A549 (cell line): ENCODE data around the gene SART1.

Experiments used
- CTCF ChIP-seq: fragments of >200 bp; sonication (Bioruptor Twin); formaldehyde crosslinking; IDR thresholded peaks from 3 replicates; pipeline ENCODE4 v1.5.1; 2016
- FOSL2 ChIP-seq, 2 experiments: fragments of 450-650 bp in 1 of 2; fragments of >200 bp in 1 of 2; sonication (Bioruptor Twin) in 1 of 2; formaldehyde crosslinking; IDR thresholded peaks; 2 replicates each; pipeline versions ENCODE4 v1.5.0 to v1.6.1; 2016 to 2020; ENCODE audit warnings: mild to moderate bottlenecking in 1 of 2, moderate library complexity in 1 of 2
- NR3C1 ChIP-seq: fragments of >200 bp; sonication (Bioruptor Twin); formaldehyde crosslinking; IDR thresholded peaks from 3 replicates; pipeline ENCODE4 v1.6.1; 2017
- POLR2A ChIP-seq: IDR thresholded peaks from 2 replicates; pipeline ENCODE4 v1.6.1; 2012; ENCODE audit warnings: mild to moderate bottlenecking, low read length
- SMC3 ChIP-seq: fragments of >200 bp; sonication (Bioruptor Twin); formaldehyde crosslinking; IDR thresholded peaks from 3 replicates; pipeline ENCODE4 v1.6.1; 2018; ENCODE audit warnings: inconsistent platforms
- USF2 ChIP-seq: fragments of 450-650 bp; IDR thresholded peaks from 2 replicates; pipeline ENCODE4 v1.6.1; 2014; ENCODE audit warnings: antibody characterized with exemption
- TF ChIP-seq, protein P1 (sequence below): IDR thresholded peaks from 2 replicates; pipeline ENCODE4 v1.6.1; 2012
- TF ChIP-seq, protein P2 (sequence below): fragments of 200-600 bp; sonication (generic); IDR thresholded peaks from 2 replicates; pipeline ENCODE4 v1.6.1; 2016; ENCODE audit warnings: antibody characterized with exemption, mild to moderate bottlenecking, moderate library complexity
- TF ChIP-seq, protein P3 (sequence below): IDR thresholded peaks from 2 replicates; pipeline ENCODE4 v1.6.1; 2012

DNA sequence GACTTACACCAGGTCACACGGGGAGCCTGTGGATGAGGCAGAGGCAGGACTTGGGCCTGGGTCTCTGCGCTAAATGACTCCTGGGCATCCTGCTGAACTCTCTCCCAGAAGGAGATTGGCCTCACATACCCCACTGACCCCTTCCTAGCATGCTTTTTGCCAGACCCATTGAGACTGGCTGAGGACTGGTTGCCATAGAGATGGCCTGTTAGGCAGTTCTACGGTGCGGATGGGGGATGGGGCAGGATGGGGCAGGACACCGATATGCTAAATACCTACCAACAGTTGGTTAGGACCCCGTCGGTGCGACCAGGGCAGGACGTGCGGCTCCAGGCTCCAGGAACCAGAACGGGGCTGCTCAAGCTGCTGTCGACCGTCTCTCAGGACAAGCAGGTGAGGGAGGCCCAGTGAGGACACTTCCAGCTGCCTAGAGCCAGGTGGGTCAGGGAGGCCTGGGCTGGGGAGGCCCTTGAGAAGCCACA is 16.1 kb upstream of the SART1 start, which contains the start of gene TSGA10IP:
- TF ChIP-seq FOSL2 (IDR thresholded peaks at IDR 0.05) (no peak), FOSL2 (CRISPR knock-in tag; IDR thresholded peaks at IDR 0.05) (no peak), NR3C1 (no peak), CTCF (no peak), USF2 (no peak), POLR2A (no peak), SMC3 (no peak)
- TF ChIP-seq, protein P1, sequence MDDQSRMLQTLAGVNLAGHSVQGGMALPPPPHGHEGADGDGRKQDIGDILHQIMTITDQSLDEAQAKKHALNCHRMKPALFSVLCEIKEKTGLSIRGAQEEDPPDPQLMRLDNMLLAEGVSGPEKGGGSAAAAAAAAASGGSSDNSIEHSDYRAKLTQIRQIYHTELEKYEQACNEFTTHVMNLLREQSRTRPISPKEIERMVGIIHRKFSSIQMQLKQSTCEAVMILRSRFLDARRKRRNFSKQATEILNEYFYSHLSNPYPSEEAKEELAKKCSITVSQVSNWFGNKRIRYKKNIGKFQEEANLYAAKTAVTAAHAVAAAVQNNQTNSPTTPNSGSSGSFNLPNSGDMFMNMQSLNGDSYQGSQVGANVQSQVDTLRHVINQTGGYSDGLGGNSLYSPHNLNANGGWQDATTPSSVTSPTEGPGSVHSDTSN, result no peak
- TF ChIP-seq, protein P2, sequence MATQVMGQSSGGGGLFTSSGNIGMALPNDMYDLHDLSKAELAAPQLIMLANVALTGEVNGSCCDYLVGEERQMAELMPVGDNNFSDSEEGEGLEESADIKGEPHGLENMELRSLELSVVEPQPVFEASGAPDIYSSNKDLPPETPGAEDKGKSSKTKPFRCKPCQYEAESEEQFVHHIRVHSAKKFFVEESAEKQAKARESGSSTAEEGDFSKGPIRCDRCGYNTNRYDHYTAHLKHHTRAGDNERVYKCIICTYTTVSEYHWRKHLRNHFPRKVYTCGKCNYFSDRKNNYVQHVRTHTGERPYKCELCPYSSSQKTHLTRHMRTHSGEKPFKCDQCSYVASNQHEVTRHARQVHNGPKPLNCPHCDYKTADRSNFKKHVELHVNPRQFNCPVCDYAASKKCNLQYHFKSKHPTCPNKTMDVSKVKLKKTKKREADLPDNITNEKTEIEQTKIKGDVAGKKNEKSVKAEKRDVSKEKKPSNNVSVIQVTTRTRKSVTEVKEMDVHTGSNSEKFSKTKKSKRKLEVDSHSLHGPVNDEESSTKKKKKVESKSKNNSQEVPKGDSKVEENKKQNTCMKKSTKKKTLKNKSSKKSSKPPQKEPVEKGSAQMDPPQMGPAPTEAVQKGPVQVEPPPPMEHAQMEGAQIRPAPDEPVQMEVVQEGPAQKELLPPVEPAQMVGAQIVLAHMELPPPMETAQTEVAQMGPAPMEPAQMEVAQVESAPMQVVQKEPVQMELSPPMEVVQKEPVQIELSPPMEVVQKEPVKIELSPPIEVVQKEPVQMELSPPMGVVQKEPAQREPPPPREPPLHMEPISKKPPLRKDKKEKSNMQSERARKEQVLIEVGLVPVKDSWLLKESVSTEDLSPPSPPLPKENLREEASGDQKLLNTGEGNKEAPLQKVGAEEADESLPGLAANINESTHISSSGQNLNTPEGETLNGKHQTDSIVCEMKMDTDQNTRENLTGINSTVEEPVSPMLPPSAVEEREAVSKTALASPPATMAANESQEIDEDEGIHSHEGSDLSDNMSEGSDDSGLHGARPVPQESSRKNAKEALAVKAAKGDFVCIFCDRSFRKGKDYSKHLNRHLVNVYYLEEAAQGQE, result no peak
- TF ChIP-seq, protein P3, sequence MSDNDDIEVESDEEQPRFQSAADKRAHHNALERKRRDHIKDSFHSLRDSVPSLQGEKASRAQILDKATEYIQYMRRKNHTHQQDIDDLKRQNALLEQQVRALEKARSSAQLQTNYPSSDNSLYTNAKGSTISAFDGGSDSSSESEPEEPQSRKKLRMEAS, result no peak
